ENCODE results near the gene CYP27B1.

CYP27B1 gene

GRCh38 chr12:57755194-57755453 is 11.8 kb downstream of the CYP27B1 start:
- ChIA-PET POLR2A (no interaction called here), CTCF (interaction anchor here (1.3 to 2.4 kb wide), 2 partner anchors 148 to 150 kb away, joined by 3 to 12 read pairs; no protein-coding TSS in a partner anchor)

DNA sequence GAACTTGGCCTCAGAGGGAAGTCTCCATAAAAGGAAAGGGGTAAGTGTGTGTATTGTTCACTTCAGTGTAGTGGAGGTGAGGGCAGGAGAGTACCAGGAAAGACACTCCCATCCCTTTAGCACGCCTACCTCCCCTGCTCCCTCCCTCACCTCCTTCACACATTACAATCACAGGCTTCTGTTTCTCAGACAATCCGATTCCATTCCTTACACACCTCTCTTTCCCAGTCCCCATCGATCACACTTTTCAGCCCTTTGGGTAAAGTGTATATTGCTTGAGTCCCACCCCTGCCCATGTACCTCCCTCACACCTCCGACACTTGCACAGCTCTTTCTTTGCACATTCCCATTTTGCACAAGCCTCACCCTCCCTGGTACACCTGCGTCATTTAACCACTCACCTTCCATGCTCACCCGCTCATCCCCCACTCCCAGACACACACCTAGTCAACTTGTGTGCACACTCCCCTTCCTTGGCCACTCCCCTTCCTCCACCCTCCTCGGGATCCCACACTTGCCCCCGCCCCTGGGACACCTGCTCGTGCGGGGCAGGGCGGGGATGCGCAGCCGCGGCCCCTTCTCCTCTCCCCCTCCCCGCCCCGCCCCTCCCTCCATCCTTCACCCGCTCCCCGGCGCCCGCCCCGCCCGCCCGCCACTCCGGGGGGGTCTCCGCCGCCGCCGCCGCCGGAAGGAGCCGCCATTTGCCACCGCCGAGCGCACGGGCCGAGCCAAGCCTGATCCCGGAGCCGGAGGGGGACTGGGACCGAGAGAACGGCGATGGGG is 12.3 kb downstream of the CYP27B1 start, which contains the start of gene MARCHF9:
TSS of gene MARCHF9 (plus strand) at position 693 of the 783 bp plus-strand sequence. CDS start 426 bp downstream, outside the sequence.
- POLR2A ChIA-PET = no interaction called here
- peak; percentile 86 for DNase-seq (ENCODE audit: extremely low spot score)

More at GRCh38 chr12:57755194-57755453, 11.8 kb downstream of the CYP27B1 start:
- no peak for DNase-seq (ENCODE audit: extremely low spot score)
- TF ChIP-seq CTCF (IDR thresholded peaks at IDR 0.05; ENCODE audit: control extremely low read depth, extremely low read depth, low read depth, missing control alignments) = no peak

GRCh38 chr12:57753756-57754337 is 13.0 kb downstream of the CYP27B1 start:
- POLR2A ChIA-PET = no interaction called here
- no peak for DNase-seq (ENCODE audit: extremely low spot score)
- TF ChIP-seq CTCF (IDR thresholded peaks at IDR 0.05; ENCODE audit: control extremely low read depth, extremely low read depth, low read depth, missing control alignments) = no peak
- CTCF ChIA-PET = interaction anchor here (0.9 to 1.3 kb wide), 4 partner anchors 9 to 267 kb away, joined by 3 read pairs; partner anchors contain the start of gene TSPAN31

More for the DNA sequence above, 12.3 kb downstream of the CYP27B1 start, which contains the start of gene MARCHF9:
- no peak for TF ChIP-seq CTCF (IDR thresholded peaks at IDR 0.05; ENCODE audit: control extremely low read depth, extremely low read depth, low read depth, missing control alignments)
- CTCF ChIA-PET = interaction anchor here (0.9 to 2.4 kb wide), 5 partner anchors 10 to 268 kb away, joined by 3 to 12 read pairs (median 3); partner anchors contain the start of gene TSPAN31

DNA sequence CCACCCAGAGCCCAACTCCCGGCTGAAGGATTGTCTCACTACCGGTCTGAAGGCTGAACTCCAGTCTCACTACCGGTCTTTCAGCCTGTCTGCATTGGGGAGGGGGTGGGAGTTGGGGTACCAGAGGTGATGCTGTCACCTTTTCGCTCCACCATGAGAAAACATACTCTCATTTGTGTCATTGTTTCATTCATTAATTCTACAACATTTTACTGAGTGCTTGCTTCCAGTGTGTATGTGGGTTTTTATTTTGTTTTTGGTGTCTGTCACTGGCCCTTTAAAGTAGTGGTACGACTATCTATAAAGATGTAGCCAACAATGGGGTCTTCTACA is 14.2 kb downstream of the CYP27B1 start:
- CTCF ChIA-PET = interaction anchor here (1.2 kb wide), 1 partner anchor 294 kb away, joined by 3 read pairs; the partner anchor contains the start of gene GLI1
- TF ChIP-seq CTCF (IDR thresholded peaks at IDR 0.05; ENCODE audit: control extremely low read depth, extremely low read depth, low read depth, missing control alignments) = no peak

GRCh38 chr12:57751788-57752667 is 14.8 kb downstream of the CYP27B1 start, which contains the start of gene CDK4:
Gene CDK4 (minus strand): TSS chr12:57752310. CDS start chr12:57751717, 593 bp downstream.
- CTCF ChIA-PET = interaction anchor here (0.8 to 1.2 kb wide), 4 partner anchors 9 to 293 kb away, joined by 3 read pairs; partner anchors contain the start of gene GLI1
- POLR2A ChIA-PET = no interaction called here
- peak; percentile 97 for DNase-seq (ENCODE audit: extremely low spot score)
- no peak for TF ChIP-seq CTCF (IDR thresholded peaks at IDR 0.05; ENCODE audit: control extremely low read depth, extremely low read depth, low read depth, missing control alignments)

More for the DNA sequence above, 14.2 kb downstream of the CYP27B1 start:
- POLR2A ChIA-PET = no interaction called here
- no peak for DNase-seq (ENCODE audit: extremely low spot score)

DNA sequence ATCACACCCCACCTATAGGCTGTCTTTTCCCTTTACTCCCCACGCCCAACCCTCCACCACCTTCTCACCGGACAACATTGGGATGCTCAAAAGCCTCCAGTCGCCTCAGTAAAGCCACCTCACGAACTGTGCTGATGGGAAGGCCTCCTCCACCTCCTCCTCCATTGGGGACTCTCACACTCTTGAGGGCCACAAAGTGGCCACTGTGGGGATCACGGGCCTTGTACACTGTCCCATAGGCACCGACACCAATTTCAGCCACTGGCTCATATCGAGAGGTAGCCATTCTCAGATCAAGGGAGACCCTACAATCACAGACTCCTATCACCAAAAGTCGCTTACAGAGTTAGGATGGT is 15.5 kb downstream of the CYP27B1 start:
- POLR2A ChIA-PET = no interaction called here
- CTCF ChIA-PET = interaction anchor here (1.0 to 1.7 kb wide), 3 partner anchors 10 to 292 kb away, joined by 3 to 9 read pairs (median 3); partner anchors contain the start of gene GLI1
- no peak for TF ChIP-seq CTCF (IDR thresholded peaks at IDR 0.05; ENCODE audit: control extremely low read depth, extremely low read depth, low read depth, missing control alignments)
- no peak for DNase-seq (ENCODE audit: extremely low spot score)
